Kidney (tissue), 14 donors: Measurements from ENCODE around the gene MLLT3. TPM values are rescaled to one million over a fixed set of nuclear protein-coding genes. Genes with fewer than 3 reads are reported as not detected.
A peak's percentile ranks its signal among the peaks of the same experiment; 100 is the strongest.

Source experiments
- DNase-seq, 5 donors: peaks; one replicate each; pipeline ENCODE4 v3.0.0-alpha.2; 2013 to 2020
- FAIRE-seq: peaks from 2 replicates; lab custom pipeline; 2012; peaks lifted over from hg19 to GRCh38; lab: Jason Lieb, UNC
- H3K27ac ChIP-seq, 2 donors: one replicate each; pipeline ENCODE4 v1.7.0; 2013; ENCODE audit warnings: low read depth in 2 of 2, low read length in 2 of 2, inconsistent platforms in 1 of 2
- H3K27me3 ChIP-seq: one replicate; pipeline ENCODE4 v1.7.1; 2013; ENCODE audit warnings: low read length, inconsistent platforms; ENCODE audit not compliant: control insufficient read depth, insufficient read depth
- H3K36me3 ChIP-seq, 3 donors: one replicate each; pipeline versions ENCODE4 v1.7.0 to v1.7.1; 2013; ENCODE audit warnings: low read length in 3 of 3, control low read depth in 1 of 3, inconsistent platforms in 1 of 3; ENCODE audit not compliant: insufficient read depth in 3 of 3, control insufficient read depth in 2 of 3
- H3K4me1 ChIP-seq, 3 donors: one replicate each; pipeline versions ENCODE4 v1.7.0 to v1.7.1; 2013; ENCODE audit warnings: low read length in 3 of 3, inconsistent platforms in 1 of 3, low read depth in 1 of 3; ENCODE audit not compliant: control insufficient read depth in 2 of 3, insufficient read depth in 2 of 3
- H3K4me3 ChIP-seq, 3 donors: one replicate each; pipeline versions ENCODE4 v1.7.0 to v1.8.1; 2013; ENCODE audit warnings: low read length in 3 of 3, control low read depth in 1 of 3, inconsistent platforms in 1 of 3
- H3K9ac ChIP-seq, 3 donors: one replicate each; pipeline versions ENCODE4 v1.7.0 to v1.7.1; 2013; ENCODE audit warnings: low read length in 3 of 3, control low read depth in 1 of 3, inconsistent platforms in 1 of 3
- H3K9me3 ChIP-seq, 3 donors: one replicate each; pipeline versions ENCODE4 v1.7.0 to v1.7.1; 2013; ENCODE audit warnings: low read length in 3 of 3, control low read depth in 1 of 3, inconsistent platforms in 1 of 3; ENCODE audit not compliant: control insufficient read depth in 2 of 3, insufficient read depth in 1 of 3
- CTCF ChIP-seq: IDR thresholded peaks from 3 replicates; pipeline ENCODE4 v1.5.1; 2012; ENCODE audit warnings: mild to moderate bottlenecking, moderate library complexity, borderline replicate concordance; ENCODE audit not compliant: insufficient read depth; ENCODE audit errors: extremely low read depth
- intact Hi-C: fragments of 100-400 bp; cut with DNase I; formaldehyde crosslinking; loops from one replicate; pipeline ENCODE4 v1.11.1; 2022
- polyA plus RNA-seq: library from polyadenylated mRNA; stranded (reverse); fragments of 350-450 nt; fragmentation: Illumina TruSeq; extraction: RNeasy Lipid Tissue Mini Kit (QIAGEN cat#74804); gene quantifications from one replicate; pipeline ENCODE4 v1.2.3, GENCODE V29; 2014; ENCODE audit warnings: low read depth, low replicate concordance; ENCODE audit not compliant: insufficient read depth
- total RNA-seq: library from RNA; stranded (reverse); fragmentation: NEBNext Ultra II Directional; extraction: Animal tissue kit (Norgen Biotek cat#: 25700); gene quantifications from one replicate; pipeline ENCODE4 v1.2.1, GENCODE V29; 2021
- donor health status: control.
- donor health status: control.
- donor health status: control.
- donor health status: control.
- donor health status: control.
- donor health status: DM: yes; HTN: yes; CAD: no.
- donor health status: Normal renal cell carcinoma (clear cell type).

MLLT3 gene
- total and polyA plus RNA-seq, 2 donors from 2014 or later: 15.8 to 19.7 TPM

GRCh38 chr9:20513126-20513913 is 109.0 kb downstream of the MLLT3 start:
- H3K9ac ChIP-seq: no peak overlapping the region
- DNase-seq (peak in 1 of 5 donors; percentile 38), FAIRE-seq (no peak)
- intact Hi-C loops: no loop called here
- no peak overlapping the region for H3K4me3 ChIP-seq
- H3K36me3 ChIP-seq: no peaks in the 10 kb centered on the region
- no peak overlapping the region for H3K27ac ChIP-seq
- H3K4me1 ChIP-seq: peaks cover 0 to 3% (median 3%) of the 10 kb centered on the region in 3 donors
- no peaks in the 10 kb centered on the region for H3K27me3 ChIP-seq
- no peak for TF ChIP-seq CTCF
- no peaks in the 10 kb centered on the region for H3K9me3 ChIP-seq

DNA sequence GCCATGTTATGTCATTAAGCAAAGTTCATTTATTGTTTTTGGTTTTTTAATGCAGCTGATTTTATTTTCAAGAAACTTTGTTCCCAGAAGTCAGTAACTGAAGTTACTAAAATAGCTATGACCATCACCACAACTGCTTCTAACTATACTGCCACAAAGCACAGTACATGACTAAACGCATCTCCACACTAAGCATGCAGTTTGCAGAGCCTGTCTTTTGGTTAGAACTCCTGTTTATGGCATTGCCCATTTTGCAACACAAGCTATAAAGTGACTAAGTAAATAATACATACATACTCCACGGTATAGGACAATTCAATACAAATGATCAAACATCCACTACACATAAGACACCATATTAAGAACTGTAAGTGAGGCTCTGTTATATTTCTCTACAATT is 109.7 kb downstream of the MLLT3 start:
- Histone ChIP-seq H3K4me3 (no peak overlapping the region), H3K36me3 (no peaks in the 10 kb centered on the region), H3K27ac (no peak overlapping the region), H3K9me3 (no peaks in the 10 kb centered on the region), H3K4me1 (peaks cover 0 to 3% (median 3%) of the 10 kb centered on the region in 3 donors), H3K27me3 (no peaks in the 10 kb centered on the region), H3K9ac (no peak overlapping the region)
- intact Hi-C loops: no loop called here
- no peak for TF ChIP-seq CTCF
- FAIRE-seq (no peak), DNase-seq (no peak)

GRCh38 chr9:20512106-20512505 is 110.2 kb downstream of the MLLT3 start:
- no peak for FAIRE-seq
- H3K4me1 ChIP-seq: peaks cover 0 to 5% (median 3%) of the 10 kb centered on the region in 3 donors
- no peak overlapping the region for H3K4me3 ChIP-seq
- no peak overlapping the region for H3K9ac ChIP-seq
- no peak for TF ChIP-seq CTCF
- no peak for DNase-seq
- no peaks in the 10 kb centered on the region for H3K27me3 ChIP-seq
- no peaks in the 10 kb centered on the region for H3K36me3 ChIP-seq
- H3K27ac ChIP-seq: no peak overlapping the region
- no peaks in the 10 kb centered on the region for H3K9me3 ChIP-seq
- intact Hi-C loops: no loop called here

GRCh38 chr9:20511686-20512085 is 110.6 kb downstream of the MLLT3 start:
- H3K9ac ChIP-seq: no peak overlapping the region
- no peaks in the 10 kb centered on the region for H3K27me3 ChIP-seq
- no peak overlapping the region for H3K27ac ChIP-seq
- DNase-seq (no peak), FAIRE-seq (no peak)
- H3K4me1 ChIP-seq: peaks cover 0 to 8% (median 3%) of the 10 kb centered on the region in 3 donors
- no peak overlapping the region for H3K4me3 ChIP-seq
- no peaks in the 10 kb centered on the region for H3K9me3 ChIP-seq
- no peaks in the 10 kb centered on the region for H3K36me3 ChIP-seq
- intact Hi-C loops: no loop called here
- TF ChIP-seq CTCF: no peak
